ENCODE measurements around the gene SERAC1.

Gene SERAC1

GRCh38 chr6:158060455-158061360 lies 107.4 kb downstream of the SERAC1 start:
- DNase-seq: peak in 34 of 56 donors; percentile 20 to 79 (median 56)

Measured in nucleus accumbens (tissue), 56 donors.